GM13977 (cell line): ENCODE results near the gene GUCY1B1.

ENCODE experiments used
- DNase-seq: peaks from one replicate; pipeline ENCODE4 v3.0.0; 2012; ENCODE audit warnings: low spot score
- CTCF ChIP-seq: IDR thresholded peaks from 2 replicates; pipeline ENCODE4 v1.5.1; 2012; ENCODE audit warnings: mild to moderate bottlenecking, control low read depth; ENCODE audit not compliant: insufficient read depth; ENCODE audit errors: extremely low read depth, missing control alignments
- in situ Hi-C: fragments of 300-500 bp; cut with MboI; formaldehyde crosslinking; loops from one replicate; pipeline ENCODE4 v1.12.0; 2022; ENCODE audit warnings: low sequenced_read_pairs, low pct_unique_long_range_greater_than_20kb, mixed read lengths, inconsistent platforms; ENCODE audit not compliant: unreplicated experiment

The GUCY1B1 gene

GRCh38 chr4:155722816-155723499 is 35.9 kb upstream of the GUCY1B1 start:
- no peak for DNase-seq
- no peak for TF ChIP-seq CTCF
- in situ Hi-C loops = no loop called here

GRCh38 chr4:155724731-155725130 is 34.1 kb upstream of the GUCY1B1 start:
- in situ Hi-C loops = no loop called here
- DNase-seq = no peak
- TF ChIP-seq CTCF = no peak

GRCh38 chr4:155734065-155734464 is 24.8 kb upstream of the GUCY1B1 start:
- TF ChIP-seq CTCF = no peak
- in situ Hi-C loops = no loop called here
- no peak for DNase-seq

DNA sequence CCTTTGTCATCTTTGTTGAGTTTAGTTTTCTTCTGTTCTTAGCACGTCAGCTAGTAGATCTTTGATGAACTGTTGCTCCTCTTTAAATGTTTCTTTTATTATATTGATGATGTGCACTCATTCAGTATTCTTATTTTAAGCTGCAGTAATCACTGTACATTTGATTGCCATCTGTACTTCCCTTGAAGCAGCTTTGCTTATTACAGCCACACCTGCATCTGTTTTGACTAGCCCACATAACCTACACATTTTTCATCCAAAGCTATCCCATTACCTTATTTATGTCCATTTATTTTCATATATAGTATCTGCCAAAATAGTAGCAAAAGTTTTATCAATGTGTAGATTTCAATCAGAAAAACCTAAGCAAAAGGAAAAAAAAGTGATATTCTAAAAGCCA is 23.9 kb upstream of the GUCY1B1 start:
- no peak for DNase-seq
- no peak for TF ChIP-seq CTCF
- in situ Hi-C loops = no loop called here

GRCh38 chr4:155735496-155735895 is 23.3 kb upstream of the GUCY1B1 start:
- TF ChIP-seq CTCF = no peak
- in situ Hi-C loops = no loop called here
- no peak for DNase-seq

- DNase-seq = no peak
- in situ Hi-C loops = no loop called here
- TF ChIP-seq CTCF = no peak
Observed at GRCh38 chr4:155738548-155738947, 20.3 kb upstream of the GUCY1B1 start.
